ENCODE results near the gene ALMS1.

GRCh38 chr2:73488079-73488478 lies 102.4 kb downstream of the ALMS1 start:
- no peak for TF ChIP-seq CTCF (IDR thresholded peaks at IDR 0.05; ENCODE audit: low read depth, low read length, poor library complexity, severe bottlenecking)
- TF ChIP-seq EZH2phosphoT487 (IDR thresholded peaks at IDR 0.05; ENCODE audit: borderline replicate concordance, low read length) = no peak

All from DOHH2 (cell line).